Activated naive CD8-positive, alpha-beta T cell treated with anti-CD3 and anti-CD28 coated beads, Interleukin-2, amount 50 U/mL, for 24 hours (primary cell): Measurements from ENCODE around the gene ZFP28.

Source experiments
- ATAC-seq: fragments of 150-1000 bp; cut with Tn5 transposase; one replicate; pipeline ENCODE4 v1.10.0; 2021
- DNase-seq: peaks from one replicate; pipeline ENCODE4 v3.0.0; 2021
- H3K27ac Mint-ChIP-seq: one replicate; pipeline ENCODE4 v1.8.0; 2021; ENCODE audit warnings: mild to moderate bottlenecking, mixed read lengths
- H3K27me3 Mint-ChIP-seq: one replicate; pipeline ENCODE4 v1.8.0; 2021; ENCODE audit warnings: mixed read lengths
- H3K36me3 Mint-ChIP-seq: one replicate; pipeline ENCODE4 v1.8.0; 2021; ENCODE audit warnings: low read depth, mixed read lengths
- H3K4me1 Mint-ChIP-seq: one replicate; pipeline ENCODE4 v1.8.0; 2021; ENCODE audit warnings: mixed read lengths
- H3K4me3 Mint-ChIP-seq: one replicate; pipeline ENCODE4 v1.8.0; 2021; ENCODE audit warnings: mild to moderate bottlenecking, moderate library complexity, mixed read lengths
- H3K9me3 Mint-ChIP-seq: one replicate; pipeline ENCODE4 v1.8.0; 2021; ENCODE audit warnings: mixed read lengths

ZFP28 gene

GRCh38 chr19:56572589-56572988, 33.8 kb downstream of the ZFP28 start:
- ATAC-seq = no peak
- peaks cover 10% of the 10 kb centered on the region for H3K4me1 Mint-ChIP-seq
- no peak overlapping the region for H3K27ac Mint-ChIP-seq

DNA sequence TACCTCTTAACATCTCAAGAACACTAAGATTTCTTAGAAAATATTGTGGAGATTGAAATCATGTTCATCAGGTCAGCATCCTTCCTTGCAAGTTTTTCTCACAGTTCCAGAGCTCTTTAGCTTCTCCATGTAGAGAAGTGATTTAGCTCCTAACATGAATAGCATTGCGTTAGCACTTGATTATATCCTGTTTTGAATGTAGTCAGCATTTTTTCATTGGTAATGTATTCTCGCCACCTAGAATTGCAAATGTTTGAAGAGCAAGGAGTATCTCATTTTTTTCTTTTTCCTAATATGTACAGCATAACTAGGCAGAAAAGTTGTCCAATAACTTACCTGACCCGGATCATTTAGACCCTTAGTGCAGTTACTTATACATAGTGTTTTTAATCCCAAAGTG, 35.2 kb downstream of the ZFP28 start:
- Mint-ChIP-seq H3K27me3 (no peaks in the 10 kb centered on the region), H3K36me3 (peaks cover 85% of the 10 kb centered on the region), H3K9me3 (peaks cover 70% of the 10 kb centered on the region), H3K4me3 (no peak overlapping the region), H3K4me1 (no peaks in the 10 kb centered on the region), H3K27ac (no peak overlapping the region)
- DNase-seq = no peak
- ATAC-seq = no peak

More at GRCh38 chr19:56572589-56572988, 33.8 kb downstream of the ZFP28 start:
- DNase-seq = no peak
- Mint-ChIP-seq H3K4me3 (no peak overlapping the region), H3K27me3 (no peaks in the 10 kb centered on the region), H3K9me3 (peaks cover 68% of the 10 kb centered on the region), H3K36me3 (peaks cover 92% of the 10 kb centered on the region)

GRCh38 chr19:56577719-56578602, 39.2 kb downstream of the ZFP28 start:
- H3K9me3 Mint-ChIP-seq = peaks cover 80% of the 10 kb centered on the region
- peaks cover 68% of the 10 kb centered on the region for H3K36me3 Mint-ChIP-seq

GRCh38 chr19:56594446-56594782, 55.7 kb downstream of the ZFP28 start:
- peaks cover 45% of the 10 kb centered on the region for H3K9me3 Mint-ChIP-seq
- H3K4me1 Mint-ChIP-seq = peaks cover 10% of the 10 kb centered on the region
- H3K27me3 Mint-ChIP-seq = no peaks in the 10 kb centered on the region
- ATAC-seq (no peak), DNase-seq (no peak)
- H3K36me3 Mint-ChIP-seq = peaks cover 34% of the 10 kb centered on the region
- peak overlapping the region; percentile 8 for H3K27ac Mint-ChIP-seq
- H3K4me3 Mint-ChIP-seq = peak overlapping the region; percentile 84

More at GRCh38 chr19:56577719-56578602, 39.2 kb downstream of the ZFP28 start:
- Mint-ChIP-seq H3K4me3 (no peak overlapping the region), H3K27ac (no peak overlapping the region), H3K4me1 (no peaks in the 10 kb centered on the region), H3K27me3 (no peaks in the 10 kb centered on the region)
- ATAC-seq = no peak
- DNase-seq = no peak

DNA sequence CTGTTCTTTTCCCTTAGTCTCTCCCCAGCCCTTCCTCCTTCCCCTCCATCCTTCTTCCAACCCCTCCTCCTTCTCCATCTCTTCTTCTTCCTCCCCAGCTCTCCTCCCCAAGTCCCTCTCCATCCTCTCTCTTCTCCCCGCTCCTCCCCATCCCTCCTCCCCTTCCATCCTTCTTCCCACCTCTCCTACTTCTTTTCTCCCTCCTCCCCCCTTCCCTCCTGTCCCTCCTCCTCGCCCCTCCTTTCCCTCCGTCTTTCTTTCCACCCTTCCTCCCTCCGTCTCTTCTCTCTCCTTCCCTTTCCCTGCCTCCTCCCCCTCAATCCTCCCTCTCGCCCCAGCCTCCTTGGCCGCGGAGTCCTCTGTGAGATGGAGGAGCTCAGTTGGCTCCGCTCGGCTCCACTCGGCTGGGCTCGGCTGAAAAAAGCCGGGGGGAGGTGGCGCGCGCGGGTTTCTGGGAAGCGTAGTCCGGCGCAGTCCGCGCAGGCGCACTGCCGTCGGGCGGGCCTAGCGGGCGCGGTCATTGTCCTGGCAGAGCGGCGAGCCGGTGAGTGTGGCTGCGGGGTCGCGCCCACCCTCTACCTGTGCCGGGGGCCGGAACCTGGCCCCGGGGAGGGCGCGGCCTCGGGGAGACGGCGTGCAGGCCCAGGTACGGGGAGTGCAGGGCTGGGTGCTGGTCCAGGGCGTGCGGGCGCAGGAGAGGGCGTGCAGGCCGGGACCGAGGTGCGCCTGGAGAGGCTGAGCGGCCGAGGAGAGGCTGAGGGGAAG, 56.2 kb downstream of the ZFP28 start, which contains the start of gene ZNF71:
ZNF71 (plus strand) TSS at position 520 of the 765 bp plus-strand sequence. CDS start 6,257 bp downstream, outside the sequence.
- Mint-ChIP-seq H3K4me3 (peak within 1 kb of the TSS; percentile 84), H3K4me1 (peaks cover 10% of the 10 kb centered on the region), H3K9me3 (peaks cover 45% of the 10 kb centered on the region), H3K27ac (peak within 1 kb of the TSS; percentile 13), H3K36me3 (peaks cover 34% of the 10 kb centered on the region), H3K27me3 (no peaks in the 10 kb centered on the region)
- peak; percentile 89 for DNase-seq
- peak; percentile 92 for ATAC-seq

DNA sequence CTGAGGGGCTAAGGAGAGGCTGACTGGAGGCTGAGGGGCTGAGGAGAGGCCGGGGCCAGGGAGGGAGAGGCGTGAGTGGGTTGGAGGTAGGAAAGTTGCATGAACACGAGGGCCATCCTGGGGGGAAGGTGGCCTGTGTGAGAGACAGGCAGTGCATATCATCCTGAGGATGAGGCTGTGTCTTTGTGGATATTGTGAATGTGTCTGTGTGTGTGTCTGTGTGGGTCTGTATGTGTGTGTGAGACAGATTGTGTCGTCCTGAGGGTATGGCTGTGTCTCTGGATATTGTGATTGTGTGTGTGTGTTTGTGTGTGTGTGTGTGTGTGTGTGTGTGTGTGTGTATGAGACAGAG, 56.8 kb downstream of the ZFP28 start:
- DNase-seq (no peak), ATAC-seq (peak; percentile 45)
- H3K27ac Mint-ChIP-seq = peak overlapping the region; percentile 13
- peaks cover 44% of the 10 kb centered on the region for H3K9me3 Mint-ChIP-seq
- H3K27me3 Mint-ChIP-seq = no peaks in the 10 kb centered on the region
- H3K4me1 Mint-ChIP-seq = peaks cover 10% of the 10 kb centered on the region
- H3K36me3 Mint-ChIP-seq = peaks cover 36% of the 10 kb centered on the region
- peak overlapping the region; percentile 84 for H3K4me3 Mint-ChIP-seq

GRCh38 chr19:56596676-56597075, 57.9 kb downstream of the ZFP28 start:
- Mint-ChIP-seq H3K9me3 (peaks cover 51% of the 10 kb centered on the region), H3K4me3 (no peak overlapping the region), H3K27ac (no peak overlapping the region), H3K27me3 (no peaks in the 10 kb centered on the region), H3K4me1 (peaks cover 10% of the 10 kb centered on the region), H3K36me3 (peaks cover 42% of the 10 kb centered on the region)
- ATAC-seq = no peak
- no peak for DNase-seq

DNA sequence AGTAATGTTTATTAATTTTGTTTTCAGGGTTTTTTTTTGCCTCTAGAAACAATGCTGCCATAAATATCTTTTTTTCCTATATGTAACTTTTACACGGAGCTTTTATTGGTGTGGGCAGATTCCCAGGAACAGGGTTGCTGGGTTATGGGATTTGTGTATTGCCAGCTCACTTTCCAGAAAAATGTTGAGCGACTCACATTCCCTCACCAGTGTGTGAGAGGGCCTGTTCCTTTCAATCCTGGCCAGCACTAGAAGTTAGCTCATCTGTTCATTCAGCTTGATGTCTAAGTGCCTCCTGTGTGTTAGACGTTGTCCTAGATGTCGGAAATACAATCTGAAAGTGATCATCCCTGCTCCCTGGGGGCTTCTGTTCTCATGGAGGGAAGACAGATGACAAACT, 58.9 kb downstream of the ZFP28 start:
- Mint-ChIP-seq H3K4me3 (no peak overlapping the region), H3K27me3 (no peaks in the 10 kb centered on the region), H3K9me3 (peaks cover 52% of the 10 kb centered on the region), H3K4me1 (peaks cover 10% of the 10 kb centered on the region), H3K27ac (no peak overlapping the region), H3K36me3 (peaks cover 52% of the 10 kb centered on the region)
- DNase-seq = no peak
- no peak for ATAC-seq

DNA sequence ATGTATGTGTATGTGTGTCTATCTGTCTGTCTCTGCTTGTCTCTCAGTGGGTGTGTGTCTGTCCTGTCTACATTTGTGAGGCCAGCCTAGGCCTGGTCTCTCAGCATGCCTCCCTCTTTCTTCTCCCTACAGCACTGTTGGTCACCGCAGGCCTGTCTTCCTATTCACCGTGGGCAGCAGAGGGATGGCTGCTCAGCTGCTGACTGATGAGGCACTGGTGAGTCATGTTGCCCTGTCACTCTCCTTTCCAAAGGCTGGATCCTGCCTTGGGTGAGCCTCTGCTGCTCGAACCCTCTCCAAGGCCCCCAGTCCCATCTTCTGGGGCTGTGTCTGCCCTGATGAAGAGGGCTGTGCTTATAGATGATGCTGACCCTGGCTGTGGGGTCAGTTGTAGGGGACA, 62.6 kb downstream of the ZFP28 start:
- ATAC-seq (no peak), DNase-seq (no peak)
- H3K9me3 Mint-ChIP-seq = peaks cover 60% of the 10 kb centered on the region
- H3K27me3 Mint-ChIP-seq = no peaks in the 10 kb centered on the region
- H3K36me3 Mint-ChIP-seq = peaks cover 76% of the 10 kb centered on the region
- H3K27ac Mint-ChIP-seq = no peak overlapping the region
- no peaks in the 10 kb centered on the region for H3K4me1 Mint-ChIP-seq
- no peak overlapping the region for H3K4me3 Mint-ChIP-seq

DNA sequence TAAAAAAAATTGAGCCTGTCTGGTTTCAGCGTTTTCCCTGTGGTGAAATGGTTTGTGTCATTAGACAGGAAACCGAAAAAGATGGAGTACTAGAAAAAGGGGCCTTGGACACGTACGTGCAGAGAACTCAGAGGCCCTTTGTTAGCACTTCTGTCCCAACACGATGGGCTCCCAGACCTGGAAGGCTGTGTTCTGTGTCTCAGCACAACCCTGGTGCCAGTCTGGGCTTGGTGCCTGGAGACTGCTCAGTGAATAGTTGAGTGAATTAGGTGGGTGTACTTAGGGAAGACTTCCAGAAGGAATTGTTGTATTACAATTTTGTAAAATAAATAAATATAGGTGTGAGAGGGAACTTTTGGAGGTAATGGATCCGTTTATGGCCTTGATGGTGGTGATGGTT, 65.1 kb downstream of the ZFP28 start:
- no peak for ATAC-seq
- H3K9me3 Mint-ChIP-seq = peaks cover 63% of the 10 kb centered on the region

More for the DNA sequence above, 65.1 kb downstream of the ZFP28 start:
- Mint-ChIP-seq H3K27ac (no peak overlapping the region), H3K27me3 (no peaks in the 10 kb centered on the region), H3K4me3 (no peak overlapping the region), H3K36me3 (peaks cover 76% of the 10 kb centered on the region), H3K4me1 (no peaks in the 10 kb centered on the region)
- no peak for DNase-seq
